Spleen (tissue), 11 donors: ENCODE results near the gene PDCL3. TPM values are rescaled to one million over a fixed set of nuclear protein-coding genes. Genes with fewer than 3 reads are reported as not detected.

Source experiments
- DNase-seq: peaks from one replicate; pipeline ENCODE4 v3.0.0-alpha.2; 2020
- H3K27ac ChIP-seq, 8 donors: fragments of 200-600 bp; sonication (generic) in 7 of 8; 1 replicate in 4 of 8; 2 replicates in 4 of 8; pipeline versions ENCODE4 v1.5.0 to v1.8.0; 2016 to 2021; ENCODE audit warnings: inconsistent platforms in 4 of 8, mild to moderate bottlenecking in 4 of 8, moderate library complexity in 1 of 8
- H3K27me3 ChIP-seq, 7 donors: fragments of 200-600 bp; sonication (generic) in 6 of 7; replicated peaks in 1 of 7; 1 replicate in 4 of 7; 2 replicates in 3 of 7; pipeline versions ENCODE4 v1.5.0 to v1.8.0; 2016 to 2021; ENCODE audit warnings: inconsistent platforms in 3 of 7, mild to moderate bottlenecking in 1 of 7
- H3K36me3 ChIP-seq, 6 donors: fragments of 200-600 bp; sonication (generic) in 5 of 6; 1 replicate in 4 of 6; 2 replicates in 2 of 6; pipeline versions ENCODE4 v1.5.0 to v1.8.0; 2016 to 2021; ENCODE audit warnings: inconsistent platforms in 2 of 6
- H3K4me1 ChIP-seq, 6 donors: fragments of 200-600 bp; sonication (generic) in 5 of 6; 1 replicate in 3 of 6; 2 replicates in 3 of 6; pipeline versions ENCODE4 v1.5.0 to v1.8.0; 2016 to 2021; ENCODE audit warnings: inconsistent platforms in 3 of 6
- H3K4me3 ChIP-seq, 8 donors: fragments of 200-600 bp; sonication (generic) in 7 of 8; 1 replicate in 4 of 8; 2 replicates in 4 of 8; pipeline versions ENCODE4 v1.5.0 to v1.8.0; 2016 to 2021; ENCODE audit warnings: inconsistent platforms in 4 of 8, mild to moderate bottlenecking in 4 of 8, moderate library complexity in 2 of 8
- H3K9me3 ChIP-seq, 8 donors: fragments of 200-600 bp; sonication (generic) in 7 of 8; 1 replicate in 4 of 8; 2 replicates in 4 of 8; pipeline versions ENCODE4 v1.5.0 to v1.8.0; 2016 to 2021; ENCODE audit warnings: inconsistent platforms in 4 of 8
- POLR2A ChIP-seq, 3 donors: fragments of 450-650 bp; IDR thresholded peaks; one replicate each; pipeline ENCODE4 v1.5.1; 2017; ENCODE audit warnings: antibody characterized with exemption in 3 of 3, mild to moderate bottlenecking in 1 of 3
- POLR2AphosphoS5 ChIP-seq, 3 donors: sonication (generic); formaldehyde crosslinking; IDR thresholded peaks; one replicate each; pipeline ENCODE4 v1.5.1; 2017; ENCODE audit warnings: antibody characterized with exemption in 3 of 3
- WGBS, 5 donors: extraction: QIAGEN DNeasy Blood & Tissue Kit in 3 of 5; methylation state at CpG; one replicate each; pipeline versions ENCODE4 v1.1.5 to v1.1.7; 2013 to 2018; 5-methylcytosine and 5-hydroxymethylcytosine counted together
- intact Hi-C: fragments of 100-400 bp; cut with DNase I; formaldehyde crosslinking; loops from one replicate; pipeline ENCODE4 v1.15.0; 2023; ENCODE audit warnings: low total_unique reads
- polyA plus RNA-seq, 3 donors: library from polyadenylated mRNA; stranded (reverse); fragments of 200-250 nt; gene quantifications; one replicate each; pipeline ENCODE4 v1.2.1, GENCODE V29; 2013
- total RNA-seq, 7 donors: library from RNA; depleted of rRNA in 3 of 7; stranded (reverse); fragments of >200 nt in 3 of 7; fragmentation: NEBNext Ultra II Directional in 4 of 7; extraction: Animal tissue kit (Norgen Biotek cat#: 25700) in 4 of 7; gene quantifications; one replicate each; pipeline versions ENCODE4 v1.1.0 to v1.2.1, GENCODE V29; 2016 to 2021
- TF ChIP-seq, protein P1 (sequence below), 11 experiments: fragments of 200-600 bp in 7 of 11; fragments of 450-650 bp in 4 of 11; sonication (generic) in 4 of 11; IDR thresholded peaks in 8 of 11; conservative IDR thresholded peaks in 3 of 11; 1 replicate in 7 of 11; 2 replicates in 4 of 11; pipeline versions ENCODE4 v1.4.0 to v1.8.0; 2016 to 2021; ENCODE audit warnings: antibody characterized with exemption in 11 of 11, inconsistent platforms in 4 of 11, mild to moderate bottlenecking in 1 of 11
- donor health status: healthy with polysubstance abuse.
- donor health status: DM: no; HTN: no; CAD: no; lungs with moderate emphysema.
- donor health status: DM: no; HTN: no; CAD: no.
- donor health status: Bipolar disorder and iron deficiency.
- donor health status: healthy.
- donor health status: DM: no; HTN: no; CAD: no.
- donor health status: DM: yes; HTN: yes; CAD: no.

PDCL3 gene
- total and polyA plus RNA-seq, 10 donors: 9.4 to 25.1 (median 13.5) TPM

GRCh38 chr2:100568989-100569388 is 6.2 kb downstream of the PDCL3 start:
- Histone ChIP-seq H3K4me3 (no peak overlapping the region), H3K36me3 (peaks cover 0 to 85% (median 64%) of the 10 kb centered on the region in 6 donors), H3K9me3 (no peaks in the 10 kb centered on the region), H3K27ac (no peak overlapping the region), H3K27me3 (no peaks in the 10 kb centered on the region), H3K4me1 (peaks cover 1 to 9% (median 7%) of the 10 kb centered on the region in 6 donors)
- no peak for DNase-seq
- intact Hi-C loops: no loop called here
- TF ChIP-seq POLR2A (IDR thresholded peaks at IDR 0.05) (no peak), POLR2AphosphoS5 (IDR thresholded peaks at IDR 0.05) (no peak)
- TF ChIP-seq, protein P1, sequence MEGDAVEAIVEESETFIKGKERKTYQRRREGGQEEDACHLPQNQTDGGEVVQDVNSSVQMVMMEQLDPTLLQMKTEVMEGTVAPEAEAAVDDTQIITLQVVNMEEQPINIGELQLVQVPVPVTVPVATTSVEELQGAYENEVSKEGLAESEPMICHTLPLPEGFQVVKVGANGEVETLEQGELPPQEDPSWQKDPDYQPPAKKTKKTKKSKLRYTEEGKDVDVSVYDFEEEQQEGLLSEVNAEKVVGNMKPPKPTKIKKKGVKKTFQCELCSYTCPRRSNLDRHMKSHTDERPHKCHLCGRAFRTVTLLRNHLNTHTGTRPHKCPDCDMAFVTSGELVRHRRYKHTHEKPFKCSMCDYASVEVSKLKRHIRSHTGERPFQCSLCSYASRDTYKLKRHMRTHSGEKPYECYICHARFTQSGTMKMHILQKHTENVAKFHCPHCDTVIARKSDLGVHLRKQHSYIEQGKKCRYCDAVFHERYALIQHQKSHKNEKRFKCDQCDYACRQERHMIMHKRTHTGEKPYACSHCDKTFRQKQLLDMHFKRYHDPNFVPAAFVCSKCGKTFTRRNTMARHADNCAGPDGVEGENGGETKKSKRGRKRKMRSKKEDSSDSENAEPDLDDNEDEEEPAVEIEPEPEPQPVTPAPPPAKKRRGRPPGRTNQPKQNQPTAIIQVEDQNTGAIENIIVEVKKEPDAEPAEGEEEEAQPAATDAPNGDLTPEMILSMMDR (IDR thresholded peaks at IDR 0.05 in 8 of 11, conservative IDR thresholded peaks at IDR 0.05 in 3 of 11): no peak
- 68 to 84% (median 81%) methylated on average over 6 of the region's 6 CpGs for WGBS, 5 donors

GRCh38 chr2:100571668-100572067 is 8.9 kb downstream of the PDCL3 start:
- H3K27me3 ChIP-seq: no peaks in the 10 kb centered on the region
- H3K4me1 ChIP-seq: no peaks in the 10 kb centered on the region
- 61 to 89% (median 71%) methylated on average over 9 of the region's 9 CpGs for WGBS, 5 donors
- H3K9me3 ChIP-seq: no peaks in the 10 kb centered on the region
- intact Hi-C loops: no loop called here
- no peak overlapping the region for H3K4me3 ChIP-seq
- TF ChIP-seq POLR2A (IDR thresholded peaks at IDR 0.05) (no peak), POLR2AphosphoS5 (IDR thresholded peaks at IDR 0.05) (no peak)
- TF ChIP-seq, protein P1 (IDR thresholded peaks at IDR 0.05 in 8 of 11, conservative IDR thresholded peaks at IDR 0.05 in 3 of 11): no peak
- H3K36me3 ChIP-seq: peaks cover 0 to 99% (median 79%) of the 10 kb centered on the region in 6 donors
- no peak for DNase-seq
- H3K27ac ChIP-seq: no peak overlapping the region

DNA sequence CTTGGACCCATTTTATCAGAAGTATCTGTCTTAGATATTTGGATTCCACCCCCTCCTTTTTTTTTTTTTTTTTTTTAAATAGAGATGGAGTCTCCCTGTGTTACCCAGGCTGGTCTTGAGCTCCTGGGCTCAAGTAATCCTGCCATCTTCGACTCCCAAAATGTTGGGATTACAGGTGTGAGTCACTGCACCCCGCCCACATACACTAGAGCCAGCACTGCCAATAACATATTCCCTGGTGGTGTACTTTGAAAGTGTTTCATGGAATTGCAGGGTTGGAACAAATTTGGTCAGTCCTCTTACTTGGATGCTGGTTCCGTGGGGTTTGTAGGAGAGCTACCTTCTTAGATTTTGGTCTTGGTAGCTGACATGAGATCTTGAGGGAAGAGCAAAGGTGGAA is 15.0 kb downstream of the PDCL3 start:
- Histone ChIP-seq H3K4me1 (peaks cover 0 to 26% (median 17%) of the 10 kb centered on the region in 6 donors), H3K27me3 (no peaks in the 10 kb centered on the region), H3K27ac (no peak overlapping the region), H3K4me3 (no peak overlapping the region), H3K36me3 (peaks cover 3 to 53% (median 25%) of the 10 kb centered on the region in 6 donors), H3K9me3 (no peaks in the 10 kb centered on the region)
- DNase-seq: no peak
- 88 to 100% (median 97%) methylated on average over 3 of the region's 3 CpGs for WGBS, 5 donors
- intact Hi-C loops: no loop called here
- TF ChIP-seq, protein P1 (IDR thresholded peaks at IDR 0.05 in 8 of 11, conservative IDR thresholded peaks at IDR 0.05 in 3 of 11): no peak
- TF ChIP-seq POLR2A (IDR thresholded peaks at IDR 0.05) (no peak), POLR2AphosphoS5 (IDR thresholded peaks at IDR 0.05) (no peak)

DNA sequence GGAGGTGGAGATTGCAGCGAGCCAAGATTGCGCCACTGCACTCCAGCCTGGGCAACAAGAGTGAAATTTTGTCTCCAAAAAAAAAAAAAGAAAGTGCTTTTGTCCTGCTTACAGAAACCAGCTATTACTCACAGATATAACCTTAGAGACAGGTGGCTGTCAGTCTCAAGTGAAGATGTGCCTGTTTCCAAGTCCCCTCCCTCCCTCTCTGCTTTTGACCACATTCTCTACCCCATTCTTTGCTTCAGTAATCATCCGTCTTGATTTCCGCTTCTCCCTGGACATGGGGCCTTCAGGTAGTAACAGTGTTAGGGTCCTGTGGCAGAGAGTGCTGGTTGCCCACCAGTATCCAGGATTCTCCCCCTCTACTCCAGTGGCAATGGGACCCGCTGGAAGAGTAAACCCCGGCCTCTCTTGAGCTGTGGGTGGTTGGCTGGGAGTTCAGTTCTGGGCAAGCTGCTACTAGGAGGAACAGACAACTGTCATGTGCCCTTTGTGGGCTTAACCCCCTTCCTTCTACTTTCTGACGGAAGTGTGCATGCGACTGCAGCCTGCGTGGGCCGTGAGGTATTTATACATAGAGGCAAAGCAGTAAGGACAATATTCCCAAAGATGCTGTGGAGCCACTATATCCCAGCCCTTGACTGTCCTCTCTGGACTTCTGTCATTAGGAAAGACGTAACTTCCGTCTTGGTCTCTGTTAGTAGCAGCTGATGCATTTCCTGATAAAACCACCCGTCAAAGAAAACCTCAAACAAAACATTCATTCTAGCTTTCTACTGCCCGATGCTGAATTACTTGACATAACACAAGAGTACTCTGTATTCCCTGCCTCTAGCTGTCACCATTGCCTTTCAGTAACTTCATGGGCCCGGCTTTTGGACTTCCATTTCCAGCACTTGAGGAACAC is 17.8 kb downstream of the PDCL3 start:
- TF ChIP-seq POLR2A (IDR thresholded peaks at IDR 0.05) (no peak), POLR2AphosphoS5 (IDR thresholded peaks at IDR 0.05) (peak in 2 of 3 donors; percentile 45 to 57)
- WGBS, 5 donors: 27 to 40% (median 36%) methylated on average over 15 of the region's 15 CpGs
- DNase-seq: peak; percentile 84
- peak overlapping the region; percentile 13 to 91 (median 79) for H3K27ac ChIP-seq
- H3K36me3 ChIP-seq: peaks cover 0 to 25% (median 5%) of the 10 kb centered on the region in 6 donors
- peaks cover 0 to 26% (median 17%) of the 10 kb centered on the region in 6 donors for H3K4me1 ChIP-seq
- H3K4me3 ChIP-seq: peak overlapping the region in 1 of 8 donors; percentile 35
- no peaks in the 10 kb centered on the region for H3K27me3 ChIP-seq
- intact Hi-C loops: no loop called here
- no peaks in the 10 kb centered on the region for H3K9me3 ChIP-seq
